Lower lobe of right lung (tissue), 2 donors: ENCODE data around the gene KCTD7. TPM values are rescaled to one million over a fixed set of nuclear protein-coding genes. Genes with fewer than 3 reads are reported as not detected.
"Not testable (repeated sequence)": the region's sequence is repeated elsewhere in the genome, so short reads cannot be mapped to it uniquely, and the experiment has no call there.

Experiments used
- ATAC-seq, 2 donors: fragments of 200-7000 bp; cut with Tn5 transposase; one replicate each; pipeline ENCODE4 v1.9.1; 2020 to 2022; ENCODE audit warnings: mild to moderate bottlenecking in 2 of 2, moderate library complexity in 2 of 2
- DNase-seq: peaks from one replicate; pipeline ENCODE4 v3.0.0-alpha.2; 2020
- H3K27ac ChIP-seq: fragments of 200-600 bp; one replicate; pipeline ENCODE4 v1.8.0; 2022
- H3K27me3 ChIP-seq: fragments of 200-600 bp; one replicate; pipeline ENCODE4 v1.8.0; 2022; ENCODE audit warnings: low read depth
- H3K36me3 ChIP-seq: fragments of 200-600 bp; one replicate; pipeline ENCODE4 v1.8.0; 2022; ENCODE audit warnings: mild to moderate bottlenecking
- H3K4me1 ChIP-seq: fragments of 200-600 bp; one replicate; pipeline ENCODE4 v1.8.0; 2022
- H3K4me3 ChIP-seq: fragments of 200-600 bp; one replicate; pipeline ENCODE4 v1.8.0; 2022; ENCODE audit warnings: mild to moderate bottlenecking
- H3K9me3 ChIP-seq: fragments of 200-600 bp; one replicate; pipeline ENCODE4 v1.8.0; 2022
- CTCF ChIP-seq: fragments of 200-600 bp; IDR thresholded peaks from one replicate; pipeline ENCODE4 v1.8.0; 2022; ENCODE audit warnings: antibody characterized with exemption, mild to moderate bottlenecking
- intact Hi-C: fragments of 100-400 bp; cut with DNase I; formaldehyde crosslinking; loops from one replicate; pipeline ENCODE4 v1.11.0; 2022
- total RNA-seq: library from RNA; stranded (reverse); fragmentation: NEBNext Ultra II Directional; extraction: Animal tissue kit (Norgen Biotek cat#: 25700); gene quantifications from one replicate; pipeline ENCODE4 v1.2.1, GENCODE V29; 2021
- donor health status: DM: no; HTN: yes; CAD: no; lungs with severe emphysema.

KCTD7 gene
- total RNA-seq, 1 donor from 2014 or later: 12.6 TPM

- Histone ChIP-seq H3K27ac (no peak overlapping the region), H3K36me3 (peaks cover 81% of the 10 kb centered on the region), H3K4me1 (no peaks in the 10 kb centered on the region), H3K9me3 (no peaks in the 10 kb centered on the region), H3K4me3 (no peak overlapping the region), H3K27me3 (no peaks in the 10 kb centered on the region)
- ATAC-seq: no peak
- DNase-seq: no peak
- TF ChIP-seq CTCF: no peak
- intact Hi-C loops: no loop called here
Observed at GRCh38 chr7:66641526-66641871, 12.8 kb downstream of the KCTD7 start.

GRCh38 chr7:66642186-66642585 lies 13.5 kb downstream of the KCTD7 start:
- ATAC-seq: no peak
- H3K36me3 ChIP-seq: peaks cover 82% of the 10 kb centered on the region
- no peak for TF ChIP-seq CTCF

GRCh38 chr7:66642932-66643331 lies 14.3 kb downstream of the KCTD7 start:
- intact Hi-C loops: no loop called here
- Histone ChIP-seq H3K36me3 (peaks cover 75% of the 10 kb centered on the region), H3K4me1 (no peaks in the 10 kb centered on the region), H3K9me3 (no peaks in the 10 kb centered on the region), H3K4me3 (no peak overlapping the region), H3K27me3 (no peaks in the 10 kb centered on the region), H3K27ac (no peak overlapping the region)
- no peak for DNase-seq
- no peak for TF ChIP-seq CTCF
- no peak for ATAC-seq

More at GRCh38 chr7:66642186-66642585, 13.5 kb downstream of the KCTD7 start:
- Histone ChIP-seq H3K27me3 (no peaks in the 10 kb centered on the region), H3K4me1 (no peaks in the 10 kb centered on the region), H3K4me3 (no peak overlapping the region), H3K9me3 (no peaks in the 10 kb centered on the region), H3K27ac (no peak overlapping the region)
- DNase-seq: no peak
- intact Hi-C loops: no loop called here

GRCh38 chr7:66643395-66643794 lies 14.7 kb downstream of the KCTD7 start:
- H3K36me3 ChIP-seq: peaks cover 71% of the 10 kb centered on the region
- DNase-seq: no peak
- no peaks in the 10 kb centered on the region for H3K27me3 ChIP-seq
- H3K4me1 ChIP-seq: no peaks in the 10 kb centered on the region
- intact Hi-C loops: no loop called here
- TF ChIP-seq CTCF: no peak
- ATAC-seq: no peak
- no peak overlapping the region for H3K4me3 ChIP-seq
- no peak overlapping the region for H3K27ac ChIP-seq
- no peaks in the 10 kb centered on the region for H3K9me3 ChIP-seq

GRCh38 chr7:66651026-66651425 lies 22.3 kb downstream of the KCTD7 start:
- peaks cover 18% of the 10 kb centered on the region for H3K4me1 ChIP-seq
- H3K27me3 ChIP-seq, DNase-seq, H3K9me3 ChIP-seq, ATAC-seq, H3K36me3 ChIP-seq, H3K27ac ChIP-seq, H3K4me3 ChIP-seq, intact Hi-C loops: not testable (repeated sequence)

- DNase-seq, H3K36me3 ChIP-seq, H3K9me3 ChIP-seq, intact Hi-C loops, ATAC-seq, H3K27me3 ChIP-seq: not testable (repeated sequence)
- peak overlapping the region; percentile 100 for H3K27ac ChIP-seq
- peak overlapping the region; percentile 78 for H3K4me3 ChIP-seq
- peaks cover 20% of the 10 kb centered on the region for H3K4me1 ChIP-seq
Observed at GRCh38 chr7:66653719-66654274, 25.1 kb downstream of the KCTD7 start.
